Stimulated activated naive CD8-positive, alpha-beta T cell treated with anti-CD3 and anti-CD28 coated beads, Interleukin-15, Interleukin-2, amounts not matched to agents 100 ng/mL and 50 ng/mL, for 24 hours (primary cell): ENCODE data around the gene MBD2.

ENCODE experiments used
- H3K27ac Mint-ChIP-seq: one replicate; pipeline ENCODE4 v1.8.0; 2021; ENCODE audit warnings: mild to moderate bottlenecking, mixed read lengths
- H3K27me3 Mint-ChIP-seq: one replicate; pipeline ENCODE4 v1.8.0; 2021; ENCODE audit warnings: mixed read lengths
- H3K36me3 Mint-ChIP-seq: one replicate; pipeline ENCODE4 v1.8.0; 2021; ENCODE audit warnings: low read depth, mixed read lengths
- H3K4me1 Mint-ChIP-seq: one replicate; pipeline ENCODE4 v1.8.0; 2021; ENCODE audit warnings: low read depth, mixed read lengths
- H3K4me3 Mint-ChIP-seq: one replicate; pipeline ENCODE4 v1.8.0; 2021; ENCODE audit warnings: mild to moderate bottlenecking, mixed read lengths
- H3K9me3 Mint-ChIP-seq: one replicate; pipeline ENCODE4 v1.8.0; 2021; ENCODE audit warnings: mixed read lengths

MBD2 gene

DNA sequence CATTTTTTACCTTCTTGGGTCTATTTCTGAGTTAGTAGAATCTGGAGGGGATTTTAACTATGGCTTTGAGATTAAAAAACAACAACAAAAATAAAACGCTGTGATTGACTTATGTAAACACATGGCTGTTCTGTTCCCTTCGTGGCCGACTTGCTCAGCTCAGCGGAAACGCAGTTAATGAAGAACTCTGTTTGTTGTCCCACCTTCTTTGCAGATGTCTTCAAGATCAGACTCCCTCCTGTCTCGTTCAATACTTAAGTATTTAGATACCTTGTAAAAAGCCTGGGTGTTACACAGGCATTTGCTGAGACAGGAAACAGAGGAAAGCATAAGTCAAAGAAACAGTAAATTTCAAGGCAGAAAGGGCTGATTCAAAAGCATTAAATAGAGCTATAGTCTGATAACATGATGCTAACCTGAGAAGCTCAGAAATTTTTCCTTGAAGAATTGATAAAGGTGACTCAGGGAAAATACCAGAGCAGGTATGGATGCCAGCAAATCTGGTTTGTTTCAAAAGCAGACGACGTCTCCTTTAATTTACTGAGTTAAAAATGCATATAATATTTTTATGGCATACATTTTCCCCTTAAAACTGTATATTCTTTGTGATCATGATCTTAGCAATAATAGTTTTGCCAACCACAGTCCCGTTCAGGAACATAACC, 23.2 kb upstream of the MBD2 start:
- Mint-ChIP-seq H3K9me3 (no peaks in the 10 kb centered on the region), H3K36me3 (no peaks in the 10 kb centered on the region), H3K27me3 (no peaks in the 10 kb centered on the region), H3K4me3 (peak overlapping the region; percentile 32), H3K27ac (peak overlapping the region; percentile 81), H3K4me1 (peaks cover 41% of the 10 kb centered on the region)

- Mint-ChIP-seq H3K4me1 (peaks cover 8% of the 10 kb centered on the region), H3K36me3 (no peaks in the 10 kb centered on the region), H3K9me3 (no peaks in the 10 kb centered on the region), H3K27ac (no peak overlapping the region), H3K27me3 (no peaks in the 10 kb centered on the region), H3K4me3 (no peak overlapping the region)
Measured at GRCh38 chr18:54242327-54242726, 17.9 kb upstream of the MBD2 start.

DNA sequence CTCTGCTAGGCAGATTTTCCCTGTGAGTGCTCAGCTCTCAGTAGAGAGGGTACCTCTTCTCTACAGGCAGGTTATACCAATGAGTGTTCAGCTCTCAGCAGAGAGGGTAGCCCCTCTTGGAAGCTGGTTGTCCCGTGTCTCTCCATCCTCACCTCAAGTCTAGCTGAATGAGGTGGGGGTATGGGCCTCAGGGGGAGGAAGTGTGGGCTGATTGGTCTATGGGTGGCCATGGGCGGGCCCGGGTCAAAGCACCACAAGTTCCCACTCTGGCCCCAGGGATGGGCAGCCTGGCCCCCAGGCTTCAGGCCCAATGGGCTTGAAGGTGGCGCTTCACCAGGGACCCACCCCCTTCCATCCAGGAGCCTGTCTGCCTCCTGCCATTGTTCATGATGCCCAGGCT, 17.0 kb upstream of the MBD2 start:
- no peaks in the 10 kb centered on the region for H3K36me3 Mint-ChIP-seq
- no peaks in the 10 kb centered on the region for H3K4me1 Mint-ChIP-seq
- H3K27ac Mint-ChIP-seq: no peak overlapping the region
- no peaks in the 10 kb centered on the region for H3K27me3 Mint-ChIP-seq
- no peak overlapping the region for H3K4me3 Mint-ChIP-seq
- no peaks in the 10 kb centered on the region for H3K9me3 Mint-ChIP-seq

GRCh38 chr18:54240629-54241107, 16.2 kb upstream of the MBD2 start:
- Mint-ChIP-seq H3K27ac (no peak overlapping the region), H3K27me3 (no peaks in the 10 kb centered on the region), H3K36me3 (no peaks in the 10 kb centered on the region), H3K4me3 (no peak overlapping the region), H3K4me1 (no peaks in the 10 kb centered on the region), H3K9me3 (no peaks in the 10 kb centered on the region)

DNA sequence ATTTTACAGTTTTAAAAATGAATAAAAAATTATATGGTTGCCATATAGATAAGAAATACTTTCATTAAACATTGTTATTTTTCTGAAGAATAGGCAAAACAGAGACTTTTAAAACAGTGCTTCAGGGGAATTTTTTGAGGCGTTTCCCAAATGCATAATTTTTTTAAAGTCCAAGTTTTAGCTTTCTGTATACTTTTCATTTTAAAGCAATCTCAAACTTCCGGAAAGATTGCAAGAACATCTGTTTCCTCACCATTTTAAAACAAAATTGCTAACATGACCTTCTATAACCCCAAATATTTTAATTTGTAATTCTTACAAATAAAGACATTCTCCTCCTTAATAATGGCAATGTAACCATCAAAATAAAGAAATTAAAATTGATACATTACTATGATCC, 15.1 kb upstream of the MBD2 start:
- no peaks in the 10 kb centered on the region for H3K9me3 Mint-ChIP-seq

GRCh38 chr18:54239091-54239490, 14.6 kb upstream of the MBD2 start:
- H3K27ac Mint-ChIP-seq: no peak overlapping the region
- H3K9me3 Mint-ChIP-seq: no peaks in the 10 kb centered on the region
- no peaks in the 10 kb centered on the region for H3K4me1 Mint-ChIP-seq
- H3K27me3 Mint-ChIP-seq: no peaks in the 10 kb centered on the region
- H3K36me3 Mint-ChIP-seq: no peaks in the 10 kb centered on the region
- H3K4me3 Mint-ChIP-seq: no peak overlapping the region

More for the DNA sequence above, 15.1 kb upstream of the MBD2 start:
- Mint-ChIP-seq H3K4me3 (no peak overlapping the region), H3K27ac (no peak overlapping the region), H3K27me3 (no peaks in the 10 kb centered on the region), H3K36me3 (no peaks in the 10 kb centered on the region), H3K4me1 (no peaks in the 10 kb centered on the region)

DNA sequence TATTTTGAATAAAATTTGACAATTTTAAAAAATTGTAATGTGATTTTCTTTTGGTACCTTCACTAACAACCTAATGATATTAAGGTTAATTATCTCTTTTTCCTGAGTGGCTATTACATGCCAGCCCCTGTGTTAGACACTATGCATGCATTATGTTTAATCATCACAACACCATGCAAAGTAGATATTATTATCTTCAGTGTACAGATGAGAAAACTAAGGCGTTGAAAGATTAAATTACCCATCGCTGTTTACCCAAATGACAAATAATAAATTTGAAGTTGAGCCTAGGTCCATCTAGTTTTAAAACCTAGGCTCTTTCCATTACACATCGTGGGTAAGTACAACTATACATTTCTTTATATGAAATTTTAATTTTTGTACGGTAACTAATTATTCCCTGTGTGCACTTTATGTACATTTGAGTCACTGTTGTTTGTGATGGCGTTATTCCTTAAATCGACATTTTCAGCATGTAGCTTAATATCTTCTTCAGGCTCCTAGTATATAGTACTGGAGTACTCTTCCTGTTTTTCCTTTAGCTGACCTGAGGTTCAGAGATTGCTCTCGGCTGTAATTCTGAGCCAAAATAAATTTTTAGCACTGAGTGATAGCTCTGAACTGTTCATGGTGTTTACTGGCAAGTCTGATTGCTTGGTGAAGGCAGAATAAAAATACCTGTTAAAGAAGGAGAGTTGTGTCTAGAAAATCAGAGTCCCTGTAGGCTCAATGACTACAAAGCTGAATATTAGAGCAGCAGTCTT, 13.9 kb upstream of the MBD2 start:
- Mint-ChIP-seq H3K27ac (no peak overlapping the region), H3K4me3 (no peak overlapping the region), H3K4me1 (peaks cover under 1% of the 10 kb centered on the region), H3K27me3 (no peaks in the 10 kb centered on the region), H3K36me3 (no peaks in the 10 kb centered on the region), H3K9me3 (no peaks in the 10 kb centered on the region)

DNA sequence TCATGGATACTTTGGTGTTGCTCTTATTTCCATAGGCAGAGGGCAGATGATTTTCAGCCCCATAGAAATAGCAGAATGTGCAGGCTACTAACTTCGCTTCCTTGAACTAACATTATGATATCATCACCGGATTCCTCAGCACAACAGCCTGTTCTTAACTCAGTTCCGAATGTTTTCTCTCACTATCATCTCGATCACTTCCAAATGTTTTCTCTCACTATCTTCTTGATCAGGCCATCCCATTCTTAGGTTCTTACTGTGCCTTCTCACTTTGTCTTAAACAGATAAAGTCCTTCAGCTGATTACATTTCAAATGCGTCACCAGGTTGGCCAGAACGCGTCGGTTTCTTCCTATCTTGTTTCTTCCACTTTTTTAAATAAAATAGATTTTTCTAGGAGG, 11.4 kb upstream of the MBD2 start:
- H3K27me3 Mint-ChIP-seq: no peaks in the 10 kb centered on the region
- no peaks in the 10 kb centered on the region for H3K36me3 Mint-ChIP-seq
- no peak overlapping the region for H3K4me3 Mint-ChIP-seq
- no peaks in the 10 kb centered on the region for H3K9me3 Mint-ChIP-seq
- H3K4me1 Mint-ChIP-seq: peaks cover 3% of the 10 kb centered on the region
- no peak overlapping the region for H3K27ac Mint-ChIP-seq

DNA sequence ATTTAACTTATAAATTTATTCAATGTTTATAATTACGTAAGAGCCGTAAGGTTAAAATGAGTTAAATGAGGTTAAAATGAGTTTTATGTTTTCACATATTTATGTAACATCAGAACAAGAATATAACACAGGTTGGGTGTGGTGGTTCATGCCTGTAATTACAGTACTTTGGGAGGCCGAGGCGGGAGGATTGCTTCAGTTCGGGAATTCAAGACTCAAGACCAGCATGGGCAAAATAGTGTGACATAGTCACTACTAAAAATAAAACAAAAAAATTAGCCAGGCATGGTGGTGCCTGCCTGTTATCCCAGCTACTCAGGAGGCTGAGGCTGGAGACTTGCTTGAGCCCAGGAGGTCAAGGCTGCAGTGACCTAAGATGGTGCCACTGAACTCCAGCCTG, 9.3 kb upstream of the MBD2 start:
- Mint-ChIP-seq H3K27ac (no peak overlapping the region), H3K36me3 (no peaks in the 10 kb centered on the region), H3K4me3 (no peak overlapping the region), H3K4me1 (peaks cover 15% of the 10 kb centered on the region), H3K27me3 (no peaks in the 10 kb centered on the region), H3K9me3 (no peaks in the 10 kb centered on the region)

DNA sequence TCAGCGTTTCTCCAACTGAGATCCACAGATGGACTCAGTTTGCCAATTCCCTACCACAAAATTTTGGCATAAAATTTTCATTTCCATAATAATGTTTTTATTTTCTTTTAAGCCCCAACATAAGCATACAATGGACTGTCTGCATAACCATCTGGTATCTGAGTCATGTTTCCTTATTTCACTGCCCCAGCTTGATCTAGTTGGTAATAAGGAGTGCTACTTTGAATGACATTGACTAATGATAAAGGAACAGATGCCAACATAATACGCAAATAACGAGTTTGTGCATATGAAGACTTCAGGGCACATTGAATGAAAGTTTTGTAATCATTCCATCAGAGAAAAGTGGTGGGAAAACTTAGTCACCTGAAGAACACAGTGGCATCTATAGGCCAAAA, 8.8 kb upstream of the MBD2 start:
- no peak overlapping the region for H3K27ac Mint-ChIP-seq
- H3K4me3 Mint-ChIP-seq: no peak overlapping the region
- H3K36me3 Mint-ChIP-seq: no peaks in the 10 kb centered on the region
- no peaks in the 10 kb centered on the region for H3K27me3 Mint-ChIP-seq
- H3K4me1 Mint-ChIP-seq: peaks cover 17% of the 10 kb centered on the region
- H3K9me3 Mint-ChIP-seq: no peaks in the 10 kb centered on the region

GRCh38 chr18:54232485-54233227, 8.2 kb upstream of the MBD2 start:
- no peak overlapping the region for H3K27ac Mint-ChIP-seq
- H3K27me3 Mint-ChIP-seq: no peaks in the 10 kb centered on the region
- no peak overlapping the region for H3K4me3 Mint-ChIP-seq
- H3K4me1 Mint-ChIP-seq: peaks cover 17% of the 10 kb centered on the region
- no peaks in the 10 kb centered on the region for H3K36me3 Mint-ChIP-seq
- H3K9me3 Mint-ChIP-seq: no peaks in the 10 kb centered on the region

DNA sequence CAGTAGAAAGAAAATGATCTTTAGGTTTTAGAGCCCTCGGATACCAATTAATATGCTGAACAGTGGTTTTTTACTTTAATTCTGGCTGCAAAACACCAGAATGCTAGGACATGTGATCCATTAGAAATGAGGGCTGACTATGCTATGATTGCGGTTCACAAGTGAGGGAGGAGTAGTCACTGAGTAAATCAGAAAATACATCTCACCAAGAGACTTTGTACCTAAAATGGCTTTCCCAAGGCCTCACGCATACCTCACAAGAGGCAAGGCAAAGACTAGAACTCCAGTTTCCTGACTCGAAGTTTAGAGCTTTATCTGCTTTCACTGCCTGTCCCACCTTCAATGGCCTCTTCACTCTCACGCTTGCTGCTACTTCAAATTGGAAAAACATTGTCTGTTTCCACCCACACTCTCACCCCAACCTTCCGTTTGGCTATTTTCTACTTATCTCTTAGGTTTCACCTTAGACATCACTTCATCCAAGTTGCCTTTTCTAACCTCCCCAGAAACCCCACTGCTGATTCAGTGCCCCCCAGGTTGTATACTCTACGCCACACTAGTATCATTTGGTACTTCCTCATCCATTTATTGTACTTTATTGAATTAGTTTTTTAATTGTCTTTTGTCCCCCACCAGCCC, 5.1 kb upstream of the MBD2 start:
- H3K36me3 Mint-ChIP-seq: no peaks in the 10 kb centered on the region
- H3K27ac Mint-ChIP-seq: peak overlapping the region; percentile 42
- H3K9me3 Mint-ChIP-seq: no peaks in the 10 kb centered on the region
- H3K4me1 Mint-ChIP-seq: peaks cover 23% of the 10 kb centered on the region
- no peaks in the 10 kb centered on the region for H3K27me3 Mint-ChIP-seq
- no peak overlapping the region for H3K4me3 Mint-ChIP-seq

- H3K27me3 Mint-ChIP-seq: no peaks in the 10 kb centered on the region
- no peak overlapping the region for H3K4me3 Mint-ChIP-seq
- peaks cover 26% of the 10 kb centered on the region for H3K4me1 Mint-ChIP-seq
- H3K27ac Mint-ChIP-seq: no peak overlapping the region
- no peaks in the 10 kb centered on the region for H3K9me3 Mint-ChIP-seq
- no peaks in the 10 kb centered on the region for H3K36me3 Mint-ChIP-seq
Measured at GRCh38 chr18:54228364-54228763, 3.9 kb upstream of the MBD2 start.

DNA sequence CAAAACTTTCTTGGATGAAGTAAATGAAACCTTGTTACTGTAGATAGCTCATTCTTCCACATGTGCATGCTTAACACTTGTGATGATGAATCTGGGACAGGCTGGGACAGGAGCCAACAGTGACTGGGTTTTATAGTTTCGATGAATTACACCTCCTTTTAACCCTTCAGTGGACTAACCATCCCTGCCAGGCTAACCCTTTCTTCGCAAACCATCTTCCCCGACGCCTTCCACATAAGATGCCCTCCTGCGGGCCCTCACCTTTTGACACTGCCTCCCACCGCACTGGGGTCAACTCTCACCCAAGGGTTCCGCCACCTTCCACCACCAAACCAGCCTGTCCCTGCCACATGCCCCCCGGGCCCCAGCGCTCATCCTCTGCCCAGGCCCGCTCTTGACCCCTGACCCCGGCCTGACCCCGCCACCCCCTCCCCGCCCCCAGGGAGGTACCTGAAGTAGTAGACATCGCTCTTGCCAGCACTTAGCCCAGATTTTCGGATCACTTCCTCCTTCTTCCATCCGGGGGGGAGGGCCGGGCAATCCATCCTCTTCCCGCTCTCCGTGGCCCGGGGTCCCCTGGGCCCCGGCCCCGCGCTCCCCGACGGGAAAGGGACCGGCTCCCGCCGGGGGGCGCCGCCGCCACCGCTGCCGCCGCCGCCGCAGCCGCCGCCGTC, 764 bp downstream of the MBD2 start:
- H3K27me3 Mint-ChIP-seq: no peaks in the 10 kb centered on the region
- peak overlapping the region; percentile 95 for H3K27ac Mint-ChIP-seq
- peak overlapping the region; percentile 94 for H3K4me3 Mint-ChIP-seq
- H3K9me3 Mint-ChIP-seq: no peaks in the 10 kb centered on the region
- H3K36me3 Mint-ChIP-seq: peaks cover 23% of the 10 kb centered on the region
- peaks cover 51% of the 10 kb centered on the region for H3K4me1 Mint-ChIP-seq
